Sigmoid colon (tissue), 7 donors: ENCODE data around the gene CLEC3B. TPM values are rescaled to one million over a fixed set of nuclear protein-coding genes. Genes with fewer than 3 reads are reported as not detected.

Experiments used
- DNase-seq: peaks from one replicate; pipeline ENCODE4 v3.0.0-alpha.2; 2019
- H3K27ac ChIP-seq, 4 donors: fragments of 200-600 bp; sonication (generic); one replicate each; pipeline ENCODE4 v1.5.1; 2016 to 2019; ENCODE audit warnings: mild to moderate bottlenecking in 1 of 4
- H3K27me3 ChIP-seq, 3 donors: fragments of 200-600 bp; sonication (generic); one replicate each; pipeline ENCODE4 v1.5.1; 2019; ENCODE audit warnings: mild to moderate bottlenecking in 1 of 3
- H3K36me3 ChIP-seq, 4 donors: fragments of 200-600 bp; sonication (generic); one replicate each; pipeline ENCODE4 v1.5.1; 2016 to 2019
- H3K4me1 ChIP-seq, 4 donors: fragments of 200-600 bp; sonication (generic); one replicate each; pipeline ENCODE4 v1.5.1; 2017 to 2019
- H3K4me3 ChIP-seq, 4 donors: fragments of 200-600 bp; sonication (generic); one replicate each; pipeline ENCODE4 v1.5.1; 2017 to 2019; ENCODE audit warnings: mild to moderate bottlenecking in 2 of 4, moderate library complexity in 1 of 4
- H3K9me3 ChIP-seq, 4 donors: fragments of 200-600 bp in 3 of 4; sonication (generic) in 3 of 4; one replicate each; pipeline versions ENCODE4 v1.5.1 to v1.6.1; 2013 to 2019
- CTCF ChIP-seq, 4 experiments: fragments of 450-650 bp in 3 of 4; fragments of 200-600 bp in 1 of 4; IDR thresholded peaks; one replicate each; pipeline ENCODE4 v1.5.1; 2016 to 2019; ENCODE audit warnings: antibody characterized with exemption in 4 of 4, mild to moderate bottlenecking in 3 of 4, moderate library complexity in 2 of 4
- EP300 ChIP-seq, 4 donors: sonication (generic); formaldehyde crosslinking; IDR thresholded peaks; one replicate each; pipeline ENCODE4 v1.6.1; 2017; ENCODE audit warnings: antibody characterized with exemption in 4 of 4
- POLR2A ChIP-seq, 2 donors: fragments of 450-650 bp; IDR thresholded peaks; one replicate each; pipeline ENCODE4 v1.6.1; 2016; ENCODE audit warnings: antibody characterized with exemption in 2 of 2, mild to moderate bottlenecking in 2 of 2, moderate library complexity in 2 of 2
- POLR2AphosphoS5 ChIP-seq, 4 donors: sonication (generic); formaldehyde crosslinking; IDR thresholded peaks; one replicate each; pipeline ENCODE4 v1.6.1; 2017; ENCODE audit warnings: antibody characterized with exemption in 4 of 4
- WGBS, 2 donors: extraction: QIAGEN DNeasy Blood & Tissue Kit; methylation state at CpG; one replicate each; pipeline ENCODE4 v1.1.7; 2013; 5-methylcytosine and 5-hydroxymethylcytosine counted together
- intact Hi-C: fragments of 100-400 bp; cut with DNase I; formaldehyde crosslinking; loops from one replicate; pipeline ENCODE4 v1.15.1; 2023
- polyA plus RNA-seq, 3 donors: library from polyadenylated mRNA; stranded (reverse); fragments of 200-250 nt; gene quantifications; one replicate each; pipeline ENCODE4 v1.2.3, GENCODE V29; 2013
- total RNA-seq, 4 donors: library from RNA; depleted of rRNA; stranded (reverse); fragments of >200 nt; gene quantifications; one replicate each; pipeline ENCODE4 v1.1.0, GENCODE V29; 2016
- donor health status: healthy with polysubstance abuse.
- donor health status: Bipolar disorder and iron deficiency.
- donor health status: healthy.

The CLEC3B gene
- total and polyA plus RNA-seq, 7 donors, result 8.8 to 97.2 (median 35.3) TPM

- peak overlapping the region; percentile 11 to 78 (median 54) for H3K27ac ChIP-seq
- no peak for TF ChIP-seq POLR2AphosphoS5 (IDR thresholded peaks at IDR 0.05)
- no peak for TF ChIP-seq POLR2A (IDR thresholded peaks at IDR 0.05)
- no peak for TF ChIP-seq CTCF (IDR thresholded peaks at IDR 0.05)
- TF ChIP-seq EP300 (IDR thresholded peaks at IDR 0.05), result no peak
- intact Hi-C loops, result no loop called here
- no peak for DNase-seq
- 82 to 84% methylated on average over 5 of the region's 5 CpGs for WGBS, 2 donors
- H3K4me3 ChIP-seq, result no peak overlapping the region
- H3K9me3 ChIP-seq, result no peaks in the 10 kb centered on the region
- H3K36me3 ChIP-seq, result no peaks in the 10 kb centered on the region
- H3K27me3 ChIP-seq, result no peaks in the 10 kb centered on the region
- H3K4me1 ChIP-seq, result peaks cover 0 to 64% (median 27%) of the 10 kb centered on the region in 4 donors
Measured at GRCh38 chr3:45029661-45030060, 3.6 kb downstream of the CLEC3B start.

- TF ChIP-seq EP300 (IDR thresholded peaks at IDR 0.05) (no peak), POLR2AphosphoS5 (IDR thresholded peaks at IDR 0.05) (no peak), POLR2A (IDR thresholded peaks at IDR 0.05) (no peak), CTCF (IDR thresholded peaks at IDR 0.05) (no peak)
- 93 to 94% methylated on average over 3 of the region's 3 CpGs for WGBS, 2 donors
- no peak overlapping the region for H3K27ac ChIP-seq
- H3K27me3 ChIP-seq, result no peaks in the 10 kb centered on the region
- no peak for DNase-seq
- intact Hi-C loops, result no loop called here
- H3K36me3 ChIP-seq, result no peaks in the 10 kb centered on the region
- H3K9me3 ChIP-seq, result no peaks in the 10 kb centered on the region
- H3K4me3 ChIP-seq, result no peak overlapping the region
- peaks cover 0 to 61% (median 23%) of the 10 kb centered on the region in 4 donors for H3K4me1 ChIP-seq
Measured at GRCh38 chr3:45031531-45031930, 5.4 kb downstream of the CLEC3B start.

GRCh38 chr3:45032113-45032512 lies 6.0 kb downstream of the CLEC3B start:
- Histone ChIP-seq H3K36me3 (no peaks in the 10 kb centered on the region), H3K27me3 (no peaks in the 10 kb centered on the region), H3K4me3 (no peak overlapping the region), H3K4me1 (peaks cover 0 to 61% (median 25%) of the 10 kb centered on the region in 4 donors), H3K9me3 (no peaks in the 10 kb centered on the region), H3K27ac (no peak overlapping the region)
- no peak for TF ChIP-seq POLR2A (IDR thresholded peaks at IDR 0.05)
- TF ChIP-seq POLR2AphosphoS5 (IDR thresholded peaks at IDR 0.05), result no peak
- no peak for TF ChIP-seq CTCF (IDR thresholded peaks at IDR 0.05)
- TF ChIP-seq EP300 (IDR thresholded peaks at IDR 0.05), result no peak
- DNase-seq, result no peak
- WGBS, 2 donors, result 94 to 97% methylated on average over 2 of the region's 2 CpGs
- intact Hi-C loops, result no loop called here

- peaks cover 0 to 46% (median 30%) of the 10 kb centered on the region in 4 donors for H3K4me1 ChIP-seq
- no peaks in the 10 kb centered on the region for H3K27me3 ChIP-seq
- no peaks in the 10 kb centered on the region for H3K36me3 ChIP-seq
- no peaks in the 10 kb centered on the region for H3K9me3 ChIP-seq
- WGBS, 2 donors, result 89 to 94% methylated on average over 6 of the region's 6 CpGs
- no peak for TF ChIP-seq EP300 (IDR thresholded peaks at IDR 0.05)
- TF ChIP-seq POLR2A (IDR thresholded peaks at IDR 0.05), result no peak
- TF ChIP-seq POLR2AphosphoS5 (IDR thresholded peaks at IDR 0.05), result no peak
- no peak for TF ChIP-seq CTCF (IDR thresholded peaks at IDR 0.05)
- no peak for DNase-seq
- H3K4me3 ChIP-seq, result no peak overlapping the region
- intact Hi-C loops, result no loop called here
- peak overlapping the region in 3 of 4 donors; percentile 32 to 79 (median 66) for H3K27ac ChIP-seq
Measured at GRCh38 chr3:45033791-45034190, 7.7 kb downstream of the CLEC3B start.
